MCF 10A (cell line): Measurements from ENCODE around the gene MAB21L2. TPM values are rescaled to one million over a fixed set of nuclear protein-coding genes. Genes with fewer than 3 reads are reported as not detected.

Source experiments
- BruUV-seq: library from RNA; stranded (reverse); fragments of 400-500 nt; replicated peaks from 2 replicates; lab custom pipeline; 2021; lab: Mats Ljungman, UMichigan
- CTCF ChIA-PET: fragments of 300-600 bp; sonication (Branson Sonifier 250); formaldehyde crosslinking; extraction: SDS; loops from one replicate; lab custom pipeline; 2021; ENCODE audit warnings: antibody characterized with exemption, inconsistent platforms; lab: Yijun Ruan, JAX
- POLR2A ChIA-PET: fragments of 300-600, 350-650 bp; sonication (Branson Sonifier 250); formaldehyde crosslinking; extraction: SDS; loops from one replicate; lab custom pipeline; 2020; ENCODE audit warnings: antibody characterized with exemption, inconsistent platforms; lab: Yijun Ruan, JAX
- DNase-seq: peaks from one replicate; pipeline ENCODE4 v3.0.0-alpha.2; 2018; ENCODE audit not compliant: unreplicated experiment
- H3K27ac Mint-ChIP-seq: one replicate; pipeline ENCODE4 v1.8.0; 2022; ENCODE audit warnings: mild to moderate bottlenecking, low read depth, mixed read lengths; ENCODE audit not compliant: unreplicated experiment
- H3K27me3 Mint-ChIP-seq: one replicate; pipeline ENCODE4 v1.8.0; 2022; ENCODE audit warnings: mixed read lengths; ENCODE audit not compliant: insufficient read depth, unreplicated experiment
- H3K36me3 Mint-ChIP-seq: one replicate; pipeline ENCODE4 v1.8.0; 2022; ENCODE audit warnings: mild to moderate bottlenecking, moderate library complexity, mixed read lengths; ENCODE audit not compliant: insufficient read depth, unreplicated experiment
- H3K4me1 Mint-ChIP-seq: one replicate; pipeline ENCODE4 v1.8.0; 2022; ENCODE audit warnings: mixed read lengths; ENCODE audit not compliant: insufficient read depth, unreplicated experiment
- H3K4me3 Mint-ChIP-seq: one replicate; pipeline ENCODE4 v1.8.0; 2022; ENCODE audit warnings: mild to moderate bottlenecking, moderate library complexity, mixed read lengths; ENCODE audit not compliant: unreplicated experiment
- H3K9me3 Mint-ChIP-seq: one replicate; pipeline ENCODE4 v1.8.0; 2022; ENCODE audit warnings: mixed read lengths; ENCODE audit not compliant: unreplicated experiment
- CTCF ChIP-seq: fragments of 200-600 bp; IDR thresholded peaks from one replicate; pipeline ENCODE4 v1.8.0; 2022; ENCODE audit warnings: antibody characterized with exemption, mild to moderate bottlenecking; ENCODE audit not compliant: unreplicated experiment
- intact Hi-C: fragments of 100-400 bp; cut with micrococcal nuclease; formaldehyde crosslinking; loops from 2 replicates; pipeline ENCODE4 v1.14.1; 2022
- total RNA-seq: library from RNA; stranded (reverse); gene quantifications from 2 replicates; pipeline ENCODE4 v1.2.3, GENCODE V29; 2022

Gene MAB21L2
- total RNA-seq, 1 experiment from 2014 or later = not detected

- DNase-seq = no peak
- BruUV-seq = no TSS peak
- Mint-ChIP-seq H3K27me3 (no peaks in the 10 kb centered on the region), H3K4me1 (no peaks in the 10 kb centered on the region), H3K4me3 (no peak overlapping the region), H3K27ac (no peak overlapping the region), H3K9me3 (no peaks in the 10 kb centered on the region), H3K36me3 (no peaks in the 10 kb centered on the region)
- CTCF ChIA-PET = no interaction called here
- intact Hi-C loops = no loop called here
- no peak for TF ChIP-seq CTCF
- POLR2A ChIA-PET = no interaction called here
Observed at GRCh38 chr4:150624055-150624454, 42.1 kb downstream of the MAB21L2 start.

GRCh38 chr4:150625033-150625432, 43.1 kb downstream of the MAB21L2 start:
- POLR2A ChIA-PET = interaction anchor here (0.7 kb wide), 2 partner anchors 282 to 394 kb away, joined by 3 read pairs; no protein-coding TSS in a partner anchor

GRCh38 chr4:150628073-150628472, 46.1 kb downstream of the MAB21L2 start:
- no peak for DNase-seq
- Mint-ChIP-seq H3K27me3 (no peaks in the 10 kb centered on the region), H3K27ac (no peak overlapping the region), H3K9me3 (peaks cover 9% of the 10 kb centered on the region), H3K4me3 (no peak overlapping the region), H3K36me3 (peaks cover 6% of the 10 kb centered on the region), H3K4me1 (no peaks in the 10 kb centered on the region)
- intact Hi-C loops = no loop called here
- ChIA-PET POLR2A (no interaction called here), CTCF (no interaction called here)
- no TSS peak for BruUV-seq
- no peak for TF ChIP-seq CTCF

More at GRCh38 chr4:150625033-150625432, 43.1 kb downstream of the MAB21L2 start:
- Mint-ChIP-seq H3K9me3 (no peaks in the 10 kb centered on the region), H3K27ac (no peak overlapping the region), H3K4me3 (no peak overlapping the region), H3K27me3 (no peaks in the 10 kb centered on the region), H3K4me1 (no peaks in the 10 kb centered on the region), H3K36me3 (no peaks in the 10 kb centered on the region)
- intact Hi-C loops = no loop called here
- CTCF ChIA-PET = no interaction called here
- TF ChIP-seq CTCF = no peak
- DNase-seq = no peak
- no TSS peak for BruUV-seq

GRCh38 chr4:150632639-150633038, 50.7 kb downstream of the MAB21L2 start:
- H3K4me3 Mint-ChIP-seq = no peak overlapping the region
- no peaks in the 10 kb centered on the region for H3K4me1 Mint-ChIP-seq
- POLR2A ChIA-PET = interaction anchor here (0.7 kb wide), 1 partner anchor 34 kb away, joined by 3 read pairs; no protein-coding TSS in a partner anchor
- CTCF ChIA-PET = interaction anchor here (0.5 kb wide), 1 partner anchor 945 kb away, joined by 3 read pairs; no protein-coding TSS in a partner anchor
- DNase-seq = no peak
- H3K27me3 Mint-ChIP-seq = no peaks in the 10 kb centered on the region
- intact Hi-C loops = no loop called here
- peaks cover 10% of the 10 kb centered on the region for H3K9me3 Mint-ChIP-seq
- no peak for TF ChIP-seq CTCF
- no TSS peak for BruUV-seq
- H3K27ac Mint-ChIP-seq = no peak overlapping the region
- H3K36me3 Mint-ChIP-seq = peaks cover 6% of the 10 kb centered on the region
